GM12878 (cell line): ENCODE data around the gene MLEC. TPM values are rescaled to one million over a fixed set of nuclear protein-coding genes. Genes with fewer than 3 reads are reported as not detected.

Experiments
- ATAC-seq: fragments of 200-7000 bp; cut with Tn5 transposase; 3 replicates; pipeline ENCODE4 v1.9.1; 2020; ENCODE audit warnings: mild to moderate bottlenecking, moderate library complexity
- BruUV-seq: library from RNA; stranded (reverse); fragments of 400-500 nt; replicated peaks from 2 replicates; lab custom pipeline; 2021; lab: Mats Ljungman, UMichigan
- CTCF ChIA-PET: fragments of 300-600 bp; sonication (Branson Sonifier 250); formaldehyde crosslinking; extraction: SDS; loops from one replicate; lab custom pipeline; 2021; ENCODE audit warnings: inconsistent platforms; lab: Yijun Ruan, JAX
- POLR2A ChIA-PET: fragments of 350-600 bp; formaldehyde crosslinking; extraction: SDS; loops from one replicate; lab custom pipeline; 2021; ENCODE audit warnings: inconsistent platforms; lab: Charles Lee
- RAD21 ChIA-PET: fragments of 300-600 bp; sonication (Branson Sonifier 250); formaldehyde crosslinking; loops from one replicate; lab custom pipeline; 2023; ENCODE audit warnings: antibody characterized with exemption; ENCODE audit not compliant: unreplicated experiment; lab: Charles Lee
- SMC1A ChIA-PET: fragments of 300-600 bp; sonication (Branson Sonifier 250); formaldehyde crosslinking; loops from one replicate; lab custom pipeline; 2023; ENCODE audit not compliant: unreplicated experiment, uncharacterized antibody; lab: Charles Lee
- DNase-seq: peaks from one replicate; pipeline ENCODE4 v3.0.0-alpha.2; 2011; ENCODE audit warnings: low read depth, low spot score
- FAIRE-seq: peaks from 3 replicates; lab custom pipeline; 2011; peaks lifted over from hg19 to GRCh38; lab: Jason Lieb, UNC
- H2AFZ ChIP-seq: 2 replicates; pipeline ENCODE4 v1.6.0; 2011; ENCODE audit warnings: low read depth, low read length, control low read depth; ENCODE audit not compliant: control insufficient read depth
- H3K27ac ChIP-seq: 2 replicates; pipeline ENCODE4 v1.5.1; 2011; ENCODE audit warnings: control low read depth; ENCODE audit not compliant: control insufficient read depth, insufficient read depth
- H3K27me3 ChIP-seq, 2 experiments: replicated peaks in 1 of 2; 2 replicates each; pipeline versions ENCODE4 v1.6.0 to v1.6.1; 2011; ENCODE audit warnings: low read length in 1 of 2; ENCODE audit not compliant: control insufficient read depth in 2 of 2, insufficient read depth in 2 of 2
- H3K36me3 ChIP-seq, 2 experiments: 2 replicates each; pipeline ENCODE4 v1.5.1; 2011; ENCODE audit warnings: low read length in 1 of 2; ENCODE audit not compliant: control insufficient read depth in 2 of 2, insufficient read depth in 2 of 2
- H3K4me1 ChIP-seq: 2 replicates; pipeline ENCODE4 v1.6.1; 2011; ENCODE audit warnings: mild to moderate bottlenecking, low read length, moderate library complexity, mixed read lengths; ENCODE audit not compliant: control insufficient read depth, insufficient read depth
- H3K4me2 ChIP-seq: 2 replicates; pipeline ENCODE4 v1.6.0; 2011; ENCODE audit warnings: control low read depth; ENCODE audit not compliant: control insufficient read depth, insufficient read depth
- H3K4me3 ChIP-seq: fragments of 200-600 bp; sonication (generic); 2 replicates; pipeline ENCODE4 v1.5.1; 2016
- H3K79me2 ChIP-seq: 2 replicates; pipeline ENCODE4 v1.6.0; 2011; ENCODE audit warnings: low read length; ENCODE audit not compliant: control insufficient read depth, insufficient read depth
- H3K9ac ChIP-seq: 2 replicates; pipeline ENCODE4 v1.8.0; 2011; ENCODE audit warnings: low read length, control low read depth, mixed read lengths; ENCODE audit not compliant: control insufficient read depth, insufficient read depth
- H3K9me3 ChIP-seq: replicated peaks from 3 replicates; pipeline ENCODE4 v1.5.1; 2011; ENCODE audit warnings: mild to moderate bottlenecking, low read length; ENCODE audit not compliant: control insufficient read depth, insufficient read depth
- H4K20me1 ChIP-seq: 2 replicates; pipeline ENCODE4 v1.6.0; 2011; ENCODE audit not compliant: control insufficient read depth, insufficient read depth
- HSF1 ChIP-seq: fragments of 150-350 bp; IDR thresholded peaks from 2 replicates; pipeline ENCODE4 v1.6.1; 2014; ENCODE audit warnings: mild to moderate bottlenecking, low read depth, low read length
- NFYA ChIP-seq: IDR thresholded peaks from 2 replicates; pipeline ENCODE4 v1.6.1; 2011; ENCODE audit warnings: low read depth, mild to moderate bottlenecking, low read length, improper control_type of control experiment, borderline replicate concordance
- POLR2A ChIP-seq: IDR thresholded peaks from 2 replicates; pipeline ENCODE4 v1.6.1; 2011; ENCODE audit warnings: low read depth, mild to moderate bottlenecking, low read length
- POU2F2 ChIP-seq: IDR thresholded peaks from 3 replicates; pipeline ENCODE4 v1.6.1; 2011; ENCODE audit warnings: low read depth, mild to moderate bottlenecking, low read length, borderline replicate concordance
- WGBS: methylation state at CpG from one replicate; pipeline ENCODE4 v1.1.6; 2016; ENCODE audit warnings: low lambda C conversion rate; ENCODE audit not compliant: insufficient replicate concordance, insufficient coverage; ENCODE audit errors: missing lambda C conversion rate; 5-methylcytosine and 5-hydroxymethylcytosine counted together
- in situ Hi-C: fragments of 300-500 bp; cut with MboI; formaldehyde crosslinking; loops from 9 replicates; pipeline ENCODE4 v1.14.3; 2018; ENCODE audit warnings: mixed read lengths
- intact Hi-C: fragments of 100-400 bp; cut with micrococcal nuclease; formaldehyde crosslinking; loops from one replicate; pipeline ENCODE4 v1.14.2; 2022; ENCODE audit not compliant: unreplicated experiment
- polyA plus RNA-seq, 11 experiments: library from polyadenylated mRNA; depleted of rRNA in 4 of 11; unstranded in 6 of 11; stranded (reverse) in 5 of 11; fragments of >200 nt; fragmentation: Nextera tagmentation in 4 of 11; fragmentation: Illumina TruSeq in 1 of 11; extraction: Ambion mirVana in 4 of 11; extraction: Trizol in 1 of 11; gene quantifications; 1 replicate in 1 of 11; 2 replicates in 10 of 11; pipeline versions ENCODE4 v1.2.1 to v1.2.3, GENCODE V29; 2011 to 2016; ENCODE audit warnings: inconsistent platforms in 2 of 11, missing spikeins in 2 of 11, low read depth in 1 of 11
- total RNA-seq, 4 experiments: library from RNA; depleted of rRNA in 3 of 4; stranded (reverse); fragments of >200 nt in 3 of 4; fragmentation: Illumina TruSeq in 1 of 4; extraction: Trizol in 1 of 4; gene quantifications; 2 replicates each; pipeline versions ENCODE4 v1.2.1 to v1.2.3, GENCODE V29; 2013 to 2021

Gene MLEC
- total and polyA plus RNA-seq, 10 of the 15 experiments (the other 5 are each of a cell fraction or from before 2014, with no cell fraction given), result 26.7 to 172 (median 103) TPM

- no peak for TF ChIP-seq NFYA
These were observed 16.5 kb downstream of the MLEC start (continued) for GRCh38 chr12:120703311-120703942.

DNA sequence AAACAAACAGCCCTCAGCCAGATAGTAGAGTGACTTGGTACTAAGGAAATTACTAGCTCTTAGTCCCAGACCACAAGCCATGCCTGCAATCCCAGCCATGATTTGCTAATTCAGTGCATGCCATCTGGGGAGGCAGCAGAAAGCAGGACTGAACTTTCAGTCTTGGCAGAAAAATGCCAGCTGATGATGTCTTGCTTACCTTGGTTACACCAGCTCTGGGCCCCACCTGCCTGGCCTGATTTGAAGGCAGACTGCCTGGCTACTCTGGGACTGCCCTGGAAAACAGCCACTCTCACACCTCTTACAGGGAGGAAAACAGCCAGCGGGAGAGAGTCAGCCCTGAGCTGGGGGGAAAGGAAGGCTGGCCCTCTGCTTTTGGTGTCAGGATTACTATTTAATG is 18.7 kb downstream of the MLEC start:
- TF ChIP-seq POU2F2 (no peak), POLR2A (no peak), HSF1 (no peak)
- ATAC-seq, result no peak
- RAD21 ChIA-PET, result no interaction called here
- Histone ChIP-seq H3K79me2 (peaks cover 3% of the 10 kb centered on the region), H3K4me1 (peaks cover 5% of the 10 kb centered on the region), H3K27ac (no peak overlapping the region), H2AFZ (no peak overlapping the region), H3K36me3 (peaks cover 9 to 14% of the 10 kb centered on the region in 2 experiments), H3K4me3 (no peak overlapping the region), H3K27me3 (no peaks in the 10 kb centered on the region), H3K9ac (no peak overlapping the region), H3K4me2 (no peak overlapping the region), H3K9me3 (no peaks in the 10 kb centered on the region), H4K20me1 (no peaks in the 10 kb centered on the region)
- POLR2A ChIA-PET, result interaction anchor here (0.6 to 1.0 kb wide), 2 partner anchors 14 to 66 kb away, joined by 3 read pairs; no protein-coding TSS in a partner anchor
- CTCF ChIA-PET, result interaction anchor here (0.6 to 4.3 kb wide), 4 partner anchors 14 to 213 kb away, joined by 3 to 18 read pairs (median 6); no protein-coding TSS in a partner anchor
- intact Hi-C loops (no loop called here), in situ Hi-C loops (no loop called here)
- no peak for DNase-seq
- WGBS, result 100% methylated on average over 1 of the region's 1 CpG
- SMC1A ChIA-PET, result interaction anchor here (0.8 kb wide), 1 partner anchor 57 kb away, joined by 3 read pairs; no protein-coding TSS in a partner anchor
- no peak for FAIRE-seq
- BruUV-seq, result no TSS peak
